CD14-positive monocyte (primary cell): Measurements from ENCODE around the gene CARD9. TPM values are rescaled to one million over a fixed set of nuclear protein-coding genes. Genes with fewer than 3 reads are reported as not detected.

ENCODE experiments used
- DNase-seq, 3 donors: peaks; one replicate each; pipeline ENCODE4 v3.0.0-alpha.2; 2011 to 2022
- H2AFZ ChIP-seq: 2 replicates; pipeline ENCODE4 v1.6.0; 2012; ENCODE audit warnings: mild to moderate bottlenecking, low read depth, low read length, inconsistent platforms; ENCODE audit not compliant: insufficient read depth, poor library complexity, severe bottlenecking
- H3K27ac ChIP-seq, 2 donors: 1 replicate in 1 of 2; 2 replicates in 1 of 2; pipeline ENCODE4 v1.5.1; 2012 to 2013; ENCODE audit warnings: low read length in 2 of 2, control low read depth in 1 of 2, inconsistent platforms in 1 of 2, low read depth in 1 of 2, mild to moderate bottlenecking in 1 of 2
- H3K27me3 ChIP-seq, 2 donors: one replicate each; pipeline versions ENCODE4 v1.6.0 to v1.6.1; 2011 to 2013; ENCODE audit warnings: low read length in 2 of 2; ENCODE audit not compliant: control insufficient read depth in 2 of 2, insufficient read depth in 2 of 2
- H3K36me3 ChIP-seq, 2 donors: replicated peaks in 1 of 2; 1 replicate in 1 of 2; 2 replicates in 1 of 2; pipeline versions ENCODE4 v1.5.1 to v1.6.1; 2012 to 2013; ENCODE audit warnings: low read length in 2 of 2, control low read depth in 1 of 2, inconsistent platforms in 1 of 2, mild to moderate bottlenecking in 1 of 2; ENCODE audit not compliant: insufficient read depth in 2 of 2, control insufficient read depth in 1 of 2
- H3K4me1 ChIP-seq, 2 donors: 1 replicate in 1 of 2; 2 replicates in 1 of 2; pipeline versions ENCODE4 v1.5.1 to v1.6.1; 2012 to 2013; ENCODE audit warnings: low read length in 2 of 2, control low read depth in 1 of 2, inconsistent platforms in 1 of 2, mild to moderate bottlenecking in 1 of 2, moderate library complexity in 1 of 2; ENCODE audit not compliant: insufficient read depth in 2 of 2, control insufficient read depth in 1 of 2
- H3K4me2 ChIP-seq: replicated peaks from 2 replicates; pipeline ENCODE3; 2012; ENCODE audit warnings: low read length, moderate library complexity, mild to moderate bottlenecking; ENCODE audit not compliant: poor library complexity, severe bottlenecking; ENCODE audit errors: extremely low read depth
- H3K4me3 ChIP-seq, 3 experiments: fragments of 200-600 bp in 1 of 3; sonication (generic) in 1 of 3; replicated peaks in 1 of 3; 1 replicate in 2 of 3; 2 replicates in 1 of 3; pipeline ENCODE4 v1.5.1; 2011 to 2013; ENCODE audit warnings: low read length in 3 of 3, mild to moderate bottlenecking in 3 of 3, control low read depth in 2 of 3, low read depth in 2 of 3, inconsistent platforms in 1 of 3, moderate library complexity in 1 of 3
- H3K79me2 ChIP-seq: 2 replicates; pipeline ENCODE4 v1.6.0; 2012; ENCODE audit warnings: mild to moderate bottlenecking, control low read depth, inconsistent platforms, low read length, moderate library complexity; ENCODE audit not compliant: insufficient read depth
- H3K9ac ChIP-seq: 2 replicates; pipeline ENCODE4 v1.6.0; 2017; ENCODE audit warnings: low read length, mild to moderate bottlenecking; ENCODE audit not compliant: insufficient read depth, poor library complexity, severe bottlenecking
- H3K9me3 ChIP-seq, 2 donors: replicated peaks in 1 of 2; 1 replicate in 1 of 2; 2 replicates in 1 of 2; pipeline versions ENCODE4 v1.5.1 to v1.6.1; 2012 to 2013; ENCODE audit warnings: low read length in 2 of 2, control low read depth in 1 of 2; ENCODE audit not compliant: control insufficient read depth in 1 of 2, insufficient read depth in 1 of 2
- H4K20me1 ChIP-seq: 2 replicates; pipeline ENCODE4 v1.6.0; 2012; ENCODE audit warnings: mild to moderate bottlenecking, low read length, control low read depth, moderate library complexity; ENCODE audit not compliant: insufficient read depth
- H3K27ac Mint-ChIP-seq, 7 donors: one replicate each; pipeline ENCODE4 v1.8.0; 2020; ENCODE audit warnings: mild to moderate bottlenecking in 7 of 7, mixed read lengths in 7 of 7, moderate library complexity in 6 of 7, inconsistent platforms in 2 of 7
- H3K27me3 Mint-ChIP-seq, 3 donors: one replicate each; pipeline ENCODE4 v1.8.0; 2021 to 2022; ENCODE audit warnings: low read depth in 3 of 3, mild to moderate bottlenecking in 3 of 3, mixed read lengths in 3 of 3, moderate library complexity in 3 of 3, inconsistent platforms in 1 of 3
- H3K36me3 Mint-ChIP-seq, 2 donors: one replicate each; pipeline ENCODE4 v1.8.0; 2020; ENCODE audit warnings: mixed read lengths in 2 of 2, inconsistent platforms in 1 of 2, mild to moderate bottlenecking in 1 of 2
- H3K4me1 Mint-ChIP-seq: one replicate; pipeline ENCODE4 v1.8.0; 2020; ENCODE audit warnings: mild to moderate bottlenecking, mixed read lengths
- H3K4me3 Mint-ChIP-seq, 2 donors: one replicate each; pipeline ENCODE4 v1.8.0; 2020; ENCODE audit warnings: mild to moderate bottlenecking in 2 of 2, mixed read lengths in 2 of 2, moderate library complexity in 1 of 2
- H3K9me3 Mint-ChIP-seq, 7 donors: one replicate each; pipeline ENCODE4 v1.8.0; 2020 to 2022; ENCODE audit warnings: mixed read lengths in 7 of 7, mild to moderate bottlenecking in 6 of 7, moderate library complexity in 6 of 7, inconsistent platforms in 2 of 7
- WGBS: methylation state at CpG from one replicate; pipeline ENCODE4 v1.1.5; 2013; ENCODE audit warnings: missing lambda C conversion rate; ENCODE audit not compliant: insufficient coverage; 5-methylcytosine and 5-hydroxymethylcytosine counted together
- intact Hi-C, 2 donors: fragments of 100-400 bp; cut with micrococcal nuclease; formaldehyde crosslinking; loops; one replicate each; pipeline versions ENCODE4 v1.15.0 to v1.15.1; 2023
- polyA plus RNA-seq, 3 donors: library from polyadenylated mRNA; depleted of rRNA in 1 of 3; unstranded in 2 of 3; stranded (reverse) in 1 of 3; fragments of 300-500 nt in 2 of 3; fragments of >200 nt in 1 of 3; fragmentation: Illumina TruSeq in 2 of 3; gene quantifications; 1 replicate in 2 of 3; 2 replicates in 1 of 3; pipeline ENCODE4 v1.2.3, GENCODE V29; 2012 to 2021
- TF ChIP-seq, protein P1 (sequence below): fragments of 200-600 bp; IDR thresholded peaks from one replicate; pipeline ENCODE4 v1.8.0; 2022; ENCODE audit warnings: antibody characterized with exemption, mild to moderate bottlenecking

Gene CARD9
- polyA plus RNA-seq, 3 donors: 34.3 to 108 (median 41.4) TPM

DNA sequence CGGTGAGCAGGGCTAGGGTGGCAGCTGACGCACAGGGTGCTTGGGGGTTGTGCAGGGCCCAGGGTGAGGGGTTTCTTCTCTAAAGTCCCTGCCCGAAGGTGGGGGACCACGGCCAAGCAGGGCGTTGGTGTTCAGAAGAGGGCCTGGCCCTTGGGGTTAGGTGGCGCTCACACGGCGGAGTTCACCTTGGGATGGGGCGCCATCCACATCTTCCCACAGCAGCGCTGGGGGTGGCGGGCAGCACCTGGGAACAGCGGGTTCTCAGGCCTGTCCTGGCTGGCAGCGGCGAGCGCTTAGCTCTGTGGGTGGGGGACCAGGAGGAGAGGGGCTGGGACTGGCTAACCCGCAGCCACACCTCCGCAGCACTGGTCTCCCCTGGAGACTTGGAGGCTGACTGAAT lies 40.0 kb downstream of the CARD9 start:
- no peak overlapping the region for H2AFZ ChIP-seq
- Mint-ChIP-seq H3K9me3 (no peaks in the 10 kb centered on the region), H3K27ac (no peak overlapping the region), H3K4me1 (peaks cover 6% of the 10 kb centered on the region), H3K36me3 (no peaks in the 10 kb centered on the region), H3K4me3 (no peak overlapping the region), H3K27me3 (peaks cover 4 to 8% (median 7%) of the 10 kb centered on the region in 3 donors)
- WGBS: 94% methylated on average over 8 of the region's 17 CpGs
- DNase-seq: no peak
- TF ChIP-seq, protein P1, sequence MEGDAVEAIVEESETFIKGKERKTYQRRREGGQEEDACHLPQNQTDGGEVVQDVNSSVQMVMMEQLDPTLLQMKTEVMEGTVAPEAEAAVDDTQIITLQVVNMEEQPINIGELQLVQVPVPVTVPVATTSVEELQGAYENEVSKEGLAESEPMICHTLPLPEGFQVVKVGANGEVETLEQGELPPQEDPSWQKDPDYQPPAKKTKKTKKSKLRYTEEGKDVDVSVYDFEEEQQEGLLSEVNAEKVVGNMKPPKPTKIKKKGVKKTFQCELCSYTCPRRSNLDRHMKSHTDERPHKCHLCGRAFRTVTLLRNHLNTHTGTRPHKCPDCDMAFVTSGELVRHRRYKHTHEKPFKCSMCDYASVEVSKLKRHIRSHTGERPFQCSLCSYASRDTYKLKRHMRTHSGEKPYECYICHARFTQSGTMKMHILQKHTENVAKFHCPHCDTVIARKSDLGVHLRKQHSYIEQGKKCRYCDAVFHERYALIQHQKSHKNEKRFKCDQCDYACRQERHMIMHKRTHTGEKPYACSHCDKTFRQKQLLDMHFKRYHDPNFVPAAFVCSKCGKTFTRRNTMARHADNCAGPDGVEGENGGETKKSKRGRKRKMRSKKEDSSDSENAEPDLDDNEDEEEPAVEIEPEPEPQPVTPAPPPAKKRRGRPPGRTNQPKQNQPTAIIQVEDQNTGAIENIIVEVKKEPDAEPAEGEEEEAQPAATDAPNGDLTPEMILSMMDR: no peak
- no peak overlapping the region for H3K27ac ChIP-seq
- no peaks in the 10 kb centered on the region for H3K9me3 ChIP-seq
- H3K36me3 ChIP-seq: no peaks in the 10 kb centered on the region
- peaks cover 0 to 9% of the 10 kb centered on the region in 2 donors for H3K27me3 ChIP-seq
- H3K4me3 ChIP-seq: no peak overlapping the region
- intact Hi-C loops: no loop called here
- H3K79me2 ChIP-seq: no peaks in the 10 kb centered on the region
- H4K20me1 ChIP-seq: no peaks in the 10 kb centered on the region
- H3K9ac ChIP-seq: no peak overlapping the region
- no peak overlapping the region for H3K4me2 ChIP-seq
- H3K4me1 ChIP-seq: peaks cover 7% of the 10 kb centered on the region in 2 donors

DNA sequence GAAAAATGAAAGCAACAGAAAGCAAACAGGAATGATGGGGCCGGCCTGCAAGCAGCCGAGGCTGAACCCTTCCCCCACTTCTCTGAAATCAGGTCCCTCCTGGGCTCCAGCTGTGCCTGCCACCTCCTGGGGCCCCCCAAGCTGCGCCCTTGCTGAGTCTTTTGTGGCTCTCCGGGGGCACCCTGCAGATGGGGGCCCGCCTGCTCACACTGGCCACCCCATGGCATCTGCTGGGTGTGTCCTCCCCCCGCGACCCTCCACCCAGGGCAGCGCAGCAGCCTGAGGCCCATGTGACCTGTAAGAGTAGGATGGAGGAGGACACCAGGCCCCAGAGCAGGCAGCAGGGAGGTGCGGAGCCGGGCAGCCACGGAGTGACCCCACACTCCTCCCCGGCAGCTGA lies 40.4 kb downstream of the CARD9 start:
- Mint-ChIP-seq H3K9me3 (no peaks in the 10 kb centered on the region), H3K4me3 (no peak overlapping the region), H3K36me3 (no peaks in the 10 kb centered on the region), H3K27ac (no peak overlapping the region), H3K27me3 (peaks cover 7 to 12% (median 10%) of the 10 kb centered on the region in 3 donors), H3K4me1 (peaks cover 9% of the 10 kb centered on the region)
- H3K4me1 ChIP-seq: peaks cover 11 to 12% of the 10 kb centered on the region in 2 donors
- DNase-seq: no peak
- TF ChIP-seq, protein P1: no peak
- intact Hi-C loops: no loop called here
- no peaks in the 10 kb centered on the region for H4K20me1 ChIP-seq
- no peak overlapping the region for H3K9ac ChIP-seq
- H3K27ac ChIP-seq: no peak overlapping the region
- H3K36me3 ChIP-seq: no peaks in the 10 kb centered on the region
- H3K9me3 ChIP-seq: no peaks in the 10 kb centered on the region
- H3K4me2 ChIP-seq: no peak overlapping the region
- H3K79me2 ChIP-seq: no peaks in the 10 kb centered on the region
- no peak overlapping the region for H2AFZ ChIP-seq
- H3K4me3 ChIP-seq: no peak overlapping the region
- H3K27me3 ChIP-seq: peaks cover 0 to 13% of the 10 kb centered on the region in 2 donors
- 94% methylated on average over 11 of the region's 12 CpGs for WGBS
